ENCODE measurements around the gene STIM1. TPM values are rescaled to one million over a fixed set of nuclear protein-coding genes. Genes with fewer than 3 reads are reported as not detected.

The STIM1 gene
- total RNA-seq, 3 donors from 2014 or later, result 56.1 to 74.8 (median 72.5) TPM

DNA sequence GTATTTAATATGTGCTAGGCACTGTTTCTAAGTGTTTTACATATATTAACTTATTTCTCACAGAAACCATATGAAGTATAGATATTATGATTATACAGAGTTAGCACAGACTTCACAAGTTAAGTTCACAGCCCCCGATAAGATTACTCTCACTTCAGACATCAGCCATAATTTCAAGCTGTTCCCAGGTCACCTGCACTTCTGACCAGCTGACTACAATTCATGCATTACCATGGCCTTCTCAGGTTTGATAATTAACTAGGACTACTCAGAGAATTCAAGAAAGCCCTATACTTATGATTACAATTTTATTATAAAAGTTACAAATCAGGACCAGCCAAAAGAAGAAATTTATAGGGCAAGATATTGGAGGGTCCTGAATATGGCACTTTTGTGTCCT is 170.9 kb downstream of the STIM1 start:
- no peaks in the 10 kb centered on the region for H3K9me3 ChIP-seq
- DNase-seq (no peak), ATAC-seq (no peak)
- intact Hi-C loops (cut with DNase I, micrococcal nuclease), result no loop called here
- no peaks in the 10 kb centered on the region for H3K4me1 ChIP-seq (ENCODE audit: low read depth)
- H3K36me3 ChIP-seq (ENCODE audit: low read depth), result no peaks in the 10 kb centered on the region
- TF ChIP-seq, protein P1, sequence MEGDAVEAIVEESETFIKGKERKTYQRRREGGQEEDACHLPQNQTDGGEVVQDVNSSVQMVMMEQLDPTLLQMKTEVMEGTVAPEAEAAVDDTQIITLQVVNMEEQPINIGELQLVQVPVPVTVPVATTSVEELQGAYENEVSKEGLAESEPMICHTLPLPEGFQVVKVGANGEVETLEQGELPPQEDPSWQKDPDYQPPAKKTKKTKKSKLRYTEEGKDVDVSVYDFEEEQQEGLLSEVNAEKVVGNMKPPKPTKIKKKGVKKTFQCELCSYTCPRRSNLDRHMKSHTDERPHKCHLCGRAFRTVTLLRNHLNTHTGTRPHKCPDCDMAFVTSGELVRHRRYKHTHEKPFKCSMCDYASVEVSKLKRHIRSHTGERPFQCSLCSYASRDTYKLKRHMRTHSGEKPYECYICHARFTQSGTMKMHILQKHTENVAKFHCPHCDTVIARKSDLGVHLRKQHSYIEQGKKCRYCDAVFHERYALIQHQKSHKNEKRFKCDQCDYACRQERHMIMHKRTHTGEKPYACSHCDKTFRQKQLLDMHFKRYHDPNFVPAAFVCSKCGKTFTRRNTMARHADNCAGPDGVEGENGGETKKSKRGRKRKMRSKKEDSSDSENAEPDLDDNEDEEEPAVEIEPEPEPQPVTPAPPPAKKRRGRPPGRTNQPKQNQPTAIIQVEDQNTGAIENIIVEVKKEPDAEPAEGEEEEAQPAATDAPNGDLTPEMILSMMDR (IDR thresholded peaks at IDR 0.05), result no peak
- no peak overlapping the region for H3K4me3 ChIP-seq

GRCh38 chr11:4027746-4028145 is 172.3 kb downstream of the STIM1 start:
- H3K36me3 ChIP-seq (ENCODE audit: low read depth), result no peaks in the 10 kb centered on the region
- no peaks in the 10 kb centered on the region for H3K9me3 ChIP-seq
- intact Hi-C loops (cut with DNase I, micrococcal nuclease), result no loop called here
- TF ChIP-seq, protein P1 (IDR thresholded peaks at IDR 0.05), result no peak
- no peak for ATAC-seq
- DNase-seq, result no peak
- no peak overlapping the region for H3K4me3 ChIP-seq
- no peaks in the 10 kb centered on the region for H3K4me1 ChIP-seq (ENCODE audit: low read depth)

GRCh38 chr11:4030197-4030596 is 174.7 kb downstream of the STIM1 start:
- intact Hi-C loops (cut with DNase I, micrococcal nuclease), result no loop called here
- Histone ChIP-seq H3K36me3 (ENCODE audit: low read depth) (no peaks in the 10 kb centered on the region), H3K4me1 (ENCODE audit: low read depth) (no peaks in the 10 kb centered on the region), H3K9me3 (peaks cover 5% of the 10 kb centered on the region), H3K4me3 (no peak overlapping the region)
- TF ChIP-seq, protein P1 (IDR thresholded peaks at IDR 0.05), result no peak
- DNase-seq, result no peak
- no peak for ATAC-seq

GRCh38 chr11:4032097-4032496 is 176.6 kb downstream of the STIM1 start:
- DNase-seq (no peak), ATAC-seq (no peak)
- Histone ChIP-seq H3K4me3 (no peak overlapping the region), H3K4me1 (ENCODE audit: low read depth) (no peaks in the 10 kb centered on the region), H3K36me3 (ENCODE audit: low read depth) (no peaks in the 10 kb centered on the region), H3K9me3 (peaks cover 5% of the 10 kb centered on the region)
- TF ChIP-seq, protein P1 (IDR thresholded peaks at IDR 0.05), result no peak
- intact Hi-C loops (cut with DNase I, micrococcal nuclease), result no loop called here

DNA sequence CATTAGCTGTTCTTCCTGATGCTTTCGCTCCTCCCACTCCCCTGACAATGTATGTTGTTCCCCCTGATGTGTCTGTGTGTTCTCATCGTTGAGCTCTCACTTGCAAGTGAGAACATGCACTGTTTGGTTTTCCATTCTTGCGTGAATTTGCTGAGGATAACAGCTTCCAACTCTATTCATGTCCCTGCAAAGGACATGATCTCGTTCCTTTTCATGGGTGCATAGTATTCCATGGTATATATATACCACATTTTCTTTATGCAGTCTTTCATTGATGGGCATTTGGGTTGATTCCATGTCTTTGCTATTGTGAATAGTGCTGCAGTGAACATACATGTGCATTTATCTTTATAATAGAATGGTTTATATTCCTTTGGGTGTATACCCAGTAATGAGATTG is 180.5 kb downstream of the STIM1 start:
- no peaks in the 10 kb centered on the region for H3K36me3 ChIP-seq (ENCODE audit: low read depth)
- no peak for DNase-seq
- TF ChIP-seq, protein P1 (IDR thresholded peaks at IDR 0.05), result no peak
- intact Hi-C loops (cut with DNase I, micrococcal nuclease), result no loop called here
- no peak for ATAC-seq
- H3K4me1 ChIP-seq (ENCODE audit: low read depth), result no peaks in the 10 kb centered on the region
- no peak overlapping the region for H3K4me3 ChIP-seq
- H3K9me3 ChIP-seq, result peaks cover 5% of the 10 kb centered on the region

DNA sequence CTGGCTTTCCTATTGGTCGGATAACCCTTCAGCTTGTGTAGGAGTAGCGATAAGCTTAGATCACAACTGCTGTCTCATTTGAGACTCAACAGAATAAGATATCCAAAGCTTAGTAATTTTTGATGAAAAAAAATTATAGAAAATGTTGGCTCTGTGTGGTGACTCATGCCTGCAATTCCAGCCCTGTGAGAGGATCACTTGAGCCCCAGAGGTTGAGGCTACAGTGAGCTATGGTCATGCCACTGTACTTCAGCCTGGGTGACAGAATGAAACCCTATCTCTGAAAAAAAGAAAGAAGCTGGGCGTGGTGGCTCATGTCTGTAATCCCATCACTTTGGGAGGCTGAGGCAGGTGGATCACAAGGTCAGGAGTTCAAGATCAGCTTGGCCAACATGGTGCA is 183.5 kb downstream of the STIM1 start:
- intact Hi-C loops (cut with DNase I, micrococcal nuclease), result no loop called here
- Histone ChIP-seq H3K4me1 (ENCODE audit: low read depth) (no peaks in the 10 kb centered on the region), H3K4me3 (no peak overlapping the region), H3K9me3 (no peaks in the 10 kb centered on the region), H3K36me3 (ENCODE audit: low read depth) (no peaks in the 10 kb centered on the region)
- DNase-seq (no peak), ATAC-seq (no peak)
- TF ChIP-seq, protein P1 (IDR thresholded peaks at IDR 0.05), result no peak

Measured in mucosa of descending colon (tissue), 3 donors.